LNCAP (cell line): Measurements from ENCODE around the gene MDK.

Experiments used
- TF ChIP-seq, protein P1 (sequence below): fragments of 450-650 bp; IDR thresholded peaks from 2 replicates; pipeline ENCODE4 v1.5.1; 2017; ENCODE audit warnings: mild to moderate bottlenecking

The MDK gene

DNA sequence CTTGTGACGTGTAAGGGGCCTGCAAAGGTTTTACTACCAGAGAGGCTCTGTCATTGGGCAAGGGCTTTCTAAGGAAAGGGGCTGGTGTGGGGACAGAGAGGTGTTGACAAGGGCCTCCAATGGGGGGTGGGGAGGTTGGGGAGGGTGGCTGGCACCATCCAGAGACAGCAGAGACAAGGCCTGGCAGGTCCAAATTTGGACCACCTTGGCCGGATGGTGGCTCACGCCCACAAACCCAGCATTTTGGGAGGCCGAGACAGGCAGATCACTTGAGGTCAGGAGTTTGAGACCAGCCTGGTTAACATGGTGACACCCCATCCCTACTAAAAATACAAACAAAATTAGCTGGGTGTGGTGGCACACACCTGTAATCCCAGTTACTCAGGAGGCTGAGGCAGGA lies 12.3 kb downstream of the MDK start:
- TF ChIP-seq, protein P1, sequence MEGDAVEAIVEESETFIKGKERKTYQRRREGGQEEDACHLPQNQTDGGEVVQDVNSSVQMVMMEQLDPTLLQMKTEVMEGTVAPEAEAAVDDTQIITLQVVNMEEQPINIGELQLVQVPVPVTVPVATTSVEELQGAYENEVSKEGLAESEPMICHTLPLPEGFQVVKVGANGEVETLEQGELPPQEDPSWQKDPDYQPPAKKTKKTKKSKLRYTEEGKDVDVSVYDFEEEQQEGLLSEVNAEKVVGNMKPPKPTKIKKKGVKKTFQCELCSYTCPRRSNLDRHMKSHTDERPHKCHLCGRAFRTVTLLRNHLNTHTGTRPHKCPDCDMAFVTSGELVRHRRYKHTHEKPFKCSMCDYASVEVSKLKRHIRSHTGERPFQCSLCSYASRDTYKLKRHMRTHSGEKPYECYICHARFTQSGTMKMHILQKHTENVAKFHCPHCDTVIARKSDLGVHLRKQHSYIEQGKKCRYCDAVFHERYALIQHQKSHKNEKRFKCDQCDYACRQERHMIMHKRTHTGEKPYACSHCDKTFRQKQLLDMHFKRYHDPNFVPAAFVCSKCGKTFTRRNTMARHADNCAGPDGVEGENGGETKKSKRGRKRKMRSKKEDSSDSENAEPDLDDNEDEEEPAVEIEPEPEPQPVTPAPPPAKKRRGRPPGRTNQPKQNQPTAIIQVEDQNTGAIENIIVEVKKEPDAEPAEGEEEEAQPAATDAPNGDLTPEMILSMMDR = no peak

DNA sequence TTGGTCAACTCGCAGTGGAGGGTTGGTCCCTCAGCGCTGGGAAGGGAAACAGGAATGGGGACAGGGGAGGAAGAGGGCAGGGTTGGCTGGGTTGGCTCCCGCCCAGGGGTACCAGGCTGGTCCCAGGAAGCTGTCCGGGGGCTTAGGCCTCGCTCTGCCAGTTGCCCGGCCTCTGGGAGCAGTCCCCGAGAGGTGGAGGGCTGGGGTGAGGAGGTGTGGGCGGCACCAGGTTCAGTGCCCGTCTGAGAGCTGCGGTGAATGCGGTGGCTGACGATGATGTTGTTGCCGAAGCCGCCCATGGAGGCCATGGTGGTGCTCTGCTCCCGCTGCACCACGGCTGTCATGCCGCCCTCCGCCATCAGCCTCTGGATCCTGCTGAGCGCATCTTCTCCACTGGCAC lies 16.1 kb downstream of the MDK start:
- TF ChIP-seq, protein P1 = no peak

DNA sequence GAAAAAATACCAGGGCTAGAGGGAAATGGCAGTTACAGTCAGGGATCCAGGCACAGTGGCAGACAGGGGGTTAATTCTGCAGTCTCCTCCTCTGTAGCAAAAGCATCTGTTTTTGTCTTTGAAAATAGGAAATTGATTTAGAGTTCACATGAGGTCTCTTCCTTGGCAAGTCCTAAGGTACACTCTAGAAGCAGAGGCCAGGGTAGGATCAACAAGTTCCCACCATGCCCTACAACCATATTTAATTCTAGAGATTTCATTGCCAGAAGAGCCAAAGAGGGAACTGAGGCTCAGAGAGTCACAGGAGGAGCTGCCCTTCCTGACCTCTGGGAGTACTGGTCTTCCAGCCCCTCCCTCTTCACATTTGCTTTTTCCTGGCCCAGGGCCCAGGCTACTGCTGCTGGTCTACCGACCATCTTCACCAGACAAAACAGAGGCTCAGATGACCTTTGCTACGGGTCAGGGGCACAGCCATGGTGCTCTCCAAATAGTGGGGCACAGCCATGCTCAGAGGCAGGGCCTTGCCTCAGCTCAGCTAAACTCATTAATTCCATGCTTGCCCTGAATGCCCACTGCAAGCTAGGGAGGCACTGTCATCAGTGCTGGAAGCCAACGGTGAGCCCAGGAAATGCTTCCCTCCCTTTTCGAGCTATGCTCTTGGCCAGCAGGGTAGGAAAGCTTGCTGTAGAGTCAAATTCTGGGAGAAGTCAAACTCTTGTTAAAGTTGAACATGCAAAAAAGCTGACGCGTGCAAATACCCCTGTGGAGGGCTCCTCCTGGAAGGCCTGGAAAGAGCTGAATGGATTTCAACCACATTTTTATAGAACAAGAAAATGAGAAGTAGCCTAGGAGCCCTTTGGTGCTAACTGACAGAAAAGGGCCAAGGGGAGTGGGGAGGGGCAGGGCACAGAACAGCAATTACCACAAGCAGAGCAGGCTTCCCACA lies 21.8 kb downstream of the MDK start:
- TF ChIP-seq, protein P1 = no peak

DNA sequence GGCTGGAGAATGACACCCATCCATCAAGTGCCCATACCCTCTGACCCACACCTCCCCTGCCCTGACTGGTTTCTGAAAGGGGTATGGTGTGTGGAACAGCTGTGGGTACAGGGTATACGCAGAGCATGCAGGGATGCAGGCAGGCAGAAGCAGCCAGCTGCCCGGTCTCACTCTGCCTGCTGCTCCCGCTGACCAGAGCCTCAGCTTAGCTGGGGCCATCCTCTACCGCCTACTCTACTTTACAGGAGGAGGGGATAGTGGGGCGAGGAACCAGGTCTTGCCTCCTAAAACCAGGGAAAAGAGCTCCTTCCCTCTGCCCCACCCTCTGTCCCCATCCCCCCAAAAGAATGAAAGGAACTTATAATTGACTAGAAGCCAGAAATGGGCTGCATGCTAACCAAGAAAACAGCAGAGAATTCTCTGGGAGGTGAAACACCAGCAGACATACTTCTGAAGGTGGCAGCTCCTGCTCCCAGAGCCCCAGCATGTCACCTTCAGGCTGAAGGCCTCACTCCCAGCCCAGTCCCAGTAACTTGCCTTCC lies 23.1 kb downstream of the MDK start:
- TF ChIP-seq, protein P1 = no peak

DNA sequence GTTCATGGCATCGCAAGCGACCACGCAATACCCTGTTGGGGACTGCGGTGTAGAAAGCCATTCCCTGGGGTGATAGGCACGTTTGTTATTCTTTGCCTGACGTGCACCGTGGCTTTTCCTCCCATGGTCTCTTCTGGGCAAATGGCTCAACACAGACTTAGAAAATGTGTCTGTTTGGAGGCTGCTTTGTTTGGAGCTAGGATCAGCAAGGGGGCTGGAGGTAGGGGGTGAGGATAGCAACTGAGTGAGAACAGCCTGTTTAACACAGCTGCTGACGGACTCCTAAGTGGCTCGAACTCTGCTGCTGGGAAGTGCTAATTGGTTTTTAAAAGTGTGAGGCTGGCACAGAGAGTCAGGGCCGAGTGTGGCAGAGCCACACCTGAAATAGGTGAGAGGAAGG lies 26.2 kb downstream of the MDK start:
- TF ChIP-seq, protein P1 = no peak

DNA sequence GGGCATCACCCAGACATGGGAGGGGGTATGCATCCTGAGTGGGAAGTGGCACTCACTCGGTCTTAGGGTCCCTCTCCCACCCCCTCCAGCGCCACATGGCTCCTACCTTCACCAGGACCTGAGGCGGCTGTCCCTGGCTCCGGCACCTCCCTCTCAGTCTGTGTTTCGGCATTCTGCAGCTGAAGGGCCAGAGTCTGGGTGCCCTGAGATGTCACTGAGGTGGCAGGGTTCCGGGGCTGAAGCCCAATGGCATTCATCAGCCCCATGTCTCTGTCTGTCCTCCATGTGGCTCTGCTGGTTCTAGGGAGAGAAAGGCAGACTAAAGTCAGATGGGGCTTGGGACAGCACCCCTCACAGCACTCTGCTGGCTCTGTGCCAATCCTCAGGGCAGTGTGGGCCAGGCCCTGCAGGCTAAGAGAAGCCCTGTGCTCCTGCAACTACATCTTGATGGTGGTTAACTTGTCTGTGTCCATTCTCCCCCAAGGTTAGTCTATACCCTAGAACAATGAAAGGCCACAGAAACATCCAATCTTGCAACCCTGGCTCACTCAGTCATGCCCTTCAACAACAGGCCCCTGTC lies 27.0 kb downstream of the MDK start:
- TF ChIP-seq, protein P1 = no peak

DNA sequence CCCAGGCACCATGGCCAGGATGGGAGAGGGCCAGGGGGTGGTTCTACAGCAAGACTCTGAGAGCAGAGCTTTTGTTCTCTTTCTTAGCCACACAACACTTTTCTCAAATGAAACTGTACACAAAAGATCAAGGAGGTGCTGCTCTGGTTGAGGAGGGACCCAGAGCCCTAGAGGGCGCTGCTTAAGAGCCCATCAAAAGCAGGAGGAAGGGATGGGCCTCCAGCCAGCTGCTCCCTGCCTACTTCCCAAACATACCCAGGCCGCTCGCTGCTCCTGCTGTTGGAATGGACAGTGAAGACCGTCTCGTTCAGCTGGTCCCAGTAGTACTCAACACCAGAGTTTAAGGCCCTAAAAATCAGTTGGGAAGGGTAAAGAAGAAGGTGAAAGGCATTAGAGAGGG lies 28.6 kb downstream of the MDK start:
- TF ChIP-seq, protein P1 = peak; percentile 59
